K562 (cell line): ENCODE data around the gene RALGPS1.

Experiments used
- CREM ChIP-seq: IDR thresholded peaks from 2 replicates; pipeline ENCODE4 v1.6.1; 2014; ENCODE audit warnings: antibody characterized with exemption, low read depth
- SIX5 ChIP-seq, 2 experiments: IDR thresholded peaks; 2 replicates each; pipeline ENCODE4 v1.6.1; 2011; ENCODE audit warnings: low read length in 2 of 2, borderline replicate concordance in 1 of 2, low read depth in 1 of 2, mild to moderate bottlenecking in 1 of 2, moderate library complexity in 1 of 2; ENCODE audit not compliant: insufficient read depth in 1 of 2
- ZNF232 ChIP-seq: sonication (generic); formaldehyde crosslinking; IDR thresholded peaks from 2 replicates; pipeline ENCODE4 v1.8.0; 2022; ENCODE audit warnings: mild to moderate bottlenecking, missing genetic modification reagents

DNA sequence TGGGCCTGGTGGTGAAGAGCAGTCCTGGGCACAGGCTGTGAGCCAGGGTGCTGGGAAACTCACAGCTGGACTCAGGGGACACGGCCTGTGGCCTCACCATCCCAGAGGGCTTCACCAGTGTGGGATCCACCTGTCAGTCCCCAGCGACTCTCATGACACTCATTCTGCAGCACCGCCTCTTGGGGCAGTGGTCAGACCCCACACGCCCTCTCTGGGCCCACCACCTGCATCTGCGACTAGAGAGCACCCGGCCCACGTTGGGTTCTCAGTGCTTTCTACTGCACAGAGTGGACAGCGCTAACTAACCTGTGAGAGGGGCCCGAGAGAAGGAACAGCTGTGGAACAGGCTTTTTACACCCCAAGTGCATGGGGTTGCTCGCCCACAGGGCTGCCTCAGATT, 304.2 kb downstream of the RALGPS1 start:
- no peak for TF ChIP-seq SIX5 (IDR thresholded peaks at IDR 0.05; ENCODE audit: borderline replicate concordance in 1 of 2, insufficient read depth in 1 of 2, low read depth in 1 of 2, low read length in 2 of 2)
- no peak for TF ChIP-seq ZNF232 (CRISPR knock-in tag)
- no peak for TF ChIP-seq CREM
